M059J (cell line): ENCODE results near the gene SWAP70. TPM values are rescaled to one million over a fixed set of nuclear protein-coding genes. Genes with fewer than 3 reads are reported as not detected.

Experiments
- DNase-seq: peaks from one replicate; pipeline ENCODE4 v3.0.0-alpha.2; 2012; ENCODE audit warnings: low read depth
- total RNA-seq: library from RNA; depleted of rRNA; stranded (reverse); fragments of >200 nt; shearing (Covaris generic); gene quantifications from 2 replicates; pipeline ENCODE4 v1.2.3, GENCODE V29; 2014; rRNA removed

The SWAP70 gene
- total RNA-seq, 1 experiment from 2014 or later = 31.9 TPM

DNA sequence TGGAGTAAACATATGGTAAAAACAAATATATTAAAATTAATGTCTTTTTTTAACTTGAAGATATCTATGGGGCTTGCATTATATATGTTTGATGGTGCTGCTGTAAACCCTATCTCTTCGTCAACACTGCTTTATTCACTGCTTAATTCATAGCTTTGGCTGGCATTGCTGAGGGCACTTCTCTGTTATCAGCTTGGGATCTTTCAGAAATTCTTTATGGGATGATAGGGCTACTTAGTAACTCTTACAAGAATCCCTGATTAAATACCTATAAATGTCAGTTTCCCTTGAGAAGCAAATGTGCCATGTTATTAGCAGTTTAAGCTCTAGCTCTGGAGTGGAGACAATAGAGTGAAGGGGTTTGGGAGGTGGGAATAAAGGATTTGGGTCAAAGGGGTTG is 112.3 kb downstream of the SWAP70 start:
- DNase-seq = peak; percentile 58

- DNase-seq = no peak
Observed at GRCh38 chr11:9777066-9777465, 113.2 kb downstream of the SWAP70 start.

DNA sequence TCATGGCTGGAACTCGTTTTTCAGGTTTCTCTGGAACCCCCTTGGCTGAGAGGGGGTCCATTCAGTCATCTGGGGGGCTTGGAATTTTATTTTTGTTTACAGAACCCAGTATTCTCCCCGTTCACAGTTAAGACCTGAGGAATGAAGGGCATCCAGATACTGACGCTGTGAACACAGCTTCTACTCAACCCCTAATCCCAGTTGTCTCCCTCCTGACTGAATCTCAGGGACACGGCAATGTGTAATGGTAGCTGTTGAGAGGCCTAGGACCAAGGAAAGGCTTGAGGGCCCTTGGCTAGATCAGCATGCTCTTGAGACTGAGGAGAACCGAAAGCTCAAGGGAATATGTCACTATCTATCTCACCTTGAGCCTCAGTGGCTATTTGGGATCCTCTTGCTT is 113.6 kb downstream of the SWAP70 start:
- no peak for DNase-seq

- no peak for DNase-seq
Observed at GRCh38 chr11:9780929-9781328, 117.1 kb downstream of the SWAP70 start.

DNA sequence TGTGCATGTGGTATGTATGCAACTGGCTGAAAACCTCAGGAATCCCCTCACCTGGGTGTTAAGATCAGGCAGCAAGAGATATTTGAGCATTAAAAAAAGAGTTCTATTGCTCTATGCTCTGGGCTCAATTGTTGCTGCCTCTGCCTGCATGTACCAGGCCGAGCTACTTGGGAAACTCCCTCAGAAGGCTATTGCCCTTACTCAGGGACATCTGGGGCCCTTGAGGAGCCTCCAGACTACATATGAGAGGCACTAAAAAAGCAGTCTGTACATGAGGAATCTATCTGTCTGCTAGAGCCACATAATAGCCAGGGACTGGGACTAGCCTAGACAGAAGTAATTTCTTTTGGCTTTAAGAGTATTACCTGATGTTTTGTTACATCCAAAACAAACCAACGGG is 120.1 kb downstream of the SWAP70 start:
- DNase-seq = no peak

DNA sequence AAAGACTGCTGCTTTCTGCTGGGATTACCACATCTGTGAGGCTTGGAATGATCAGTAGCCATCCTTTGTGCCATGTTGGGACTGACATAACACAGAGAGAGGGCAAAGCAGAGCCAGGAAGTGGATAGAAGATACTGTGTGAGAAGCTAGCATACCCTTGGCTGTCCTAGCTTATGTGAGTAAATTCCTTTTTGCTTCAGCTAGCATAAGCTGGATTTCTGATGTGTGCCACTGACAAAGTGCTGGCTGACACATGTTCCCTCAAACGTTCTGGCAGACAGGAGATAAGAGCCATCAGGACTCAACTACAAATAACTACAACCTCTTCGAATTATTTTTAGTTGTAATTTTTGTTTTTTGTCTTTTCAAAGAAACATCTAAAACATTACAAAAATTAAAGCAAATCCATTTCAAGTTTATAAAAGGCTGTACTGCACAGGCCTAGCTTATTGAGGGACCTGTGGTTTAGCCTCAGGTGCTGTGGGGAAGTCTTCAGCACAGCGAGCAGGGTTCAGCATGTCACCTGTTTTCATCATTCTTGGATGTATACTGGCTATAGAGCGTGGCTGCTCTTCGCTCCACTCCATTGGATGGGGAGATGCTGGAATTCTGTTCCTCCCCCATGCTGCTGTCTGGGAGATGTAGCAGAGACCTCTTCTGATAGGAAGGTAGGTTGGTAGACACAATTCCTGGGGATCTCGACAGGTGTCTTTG is 120.9 kb downstream of the SWAP70 start:
- no peak for DNase-seq

DNA sequence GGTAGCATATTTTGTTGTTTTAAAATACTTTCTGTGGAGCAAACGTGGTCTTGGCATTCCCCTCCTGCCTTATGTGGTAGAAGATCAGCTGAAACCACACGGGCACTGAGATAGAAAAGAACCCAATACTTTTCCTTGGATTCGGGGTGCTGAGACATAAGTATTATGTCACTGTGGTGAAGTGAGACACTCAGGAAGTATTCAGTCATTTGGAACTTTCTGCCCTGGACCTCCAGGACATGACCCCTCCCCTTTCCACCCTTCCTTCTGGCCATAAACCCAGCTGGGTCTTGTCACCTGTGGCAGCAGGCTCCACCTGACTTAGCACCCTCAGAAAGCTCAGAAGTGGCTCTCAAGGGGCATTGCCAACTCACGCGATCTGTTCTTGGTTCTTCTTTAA is 123.4 kb downstream of the SWAP70 start:
- DNase-seq = peak; percentile 85

- DNase-seq = peak; percentile 98
Observed at GRCh38 chr11:9787981-9788521, 124.2 kb downstream of the SWAP70 start.

GRCh38 chr11:9789910-9790309 is 126.0 kb downstream of the SWAP70 start:
- DNase-seq = no peak

DNA sequence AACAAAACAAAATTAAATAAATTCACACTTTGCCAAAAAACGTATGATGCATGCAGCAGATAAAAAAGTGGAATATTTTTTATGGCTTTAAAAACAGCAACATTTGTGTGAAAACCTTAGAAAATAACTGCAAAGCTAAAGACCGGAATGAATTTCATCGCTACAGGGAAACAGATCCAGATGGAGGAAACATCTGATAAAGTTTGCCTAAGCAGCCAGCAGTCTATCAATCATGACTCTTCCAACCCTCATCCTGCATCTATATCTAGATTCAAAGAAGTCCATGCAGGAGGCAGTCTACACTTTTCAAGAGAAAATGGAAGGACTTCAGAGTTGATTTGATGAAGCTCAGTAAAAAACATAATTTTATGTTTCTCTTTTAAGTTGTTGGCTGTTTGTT is 126.8 kb downstream of the SWAP70 start:
- no peak for DNase-seq

GRCh38 chr11:9796266-9796665 is 132.4 kb downstream of the SWAP70 start:
- no peak for DNase-seq

GRCh38 chr11:9796854-9797253 is 133.0 kb downstream of the SWAP70 start:
- DNase-seq = no peak

- DNase-seq = no peak
Observed at GRCh38 chr11:9797300-9797699, 133.4 kb downstream of the SWAP70 start.

- peak; percentile 66 for DNase-seq
Observed at GRCh38 chr11:9799886-9800285, 136.0 kb downstream of the SWAP70 start.

- peak; percentile 44 for DNase-seq
Observed at GRCh38 chr11:9802291-9802861, 138.5 kb downstream of the SWAP70 start.

Other genes starting within 250 kb of the SWAP70 start
- gene ZNF143, start 203.1 kb upstream of the SWAP70 start, total RNA-seq = 18.3 and 21.7 TPM in 2 replicates
- gene WEE1, start 90.4 kb upstream of the SWAP70 start, total RNA-seq = 72.7 and 74.8 TPM in 2 replicates